Activated CD4-positive, alpha-beta memory T cell treated with anti-CD3 and anti-CD28 coated beads for 36 hours (primary cell): ENCODE measurements around the gene NDUFA13. TPM values are rescaled to one million over a fixed set of nuclear protein-coding genes. Genes with fewer than 3 reads are reported as not detected.

Experiments used
- CTCF ChIA-PET: fragments of 350-600 bp; sonication (Branson Sonifier 250); formaldehyde crosslinking; loops from one replicate; lab custom pipeline; 2021; ENCODE audit warnings: antibody characterized with exemption, inconsistent platforms; lab: Charles Lee
- POLR2A ChIA-PET: fragments of 350-600 bp; sonication (Branson Sonifier 250); formaldehyde crosslinking; loops from one replicate; lab custom pipeline; 2021; ENCODE audit warnings: antibody characterized with exemption; lab: Charles Lee
- DNase-seq: peaks from one replicate; pipeline ENCODE4 v3.0.0-alpha.2; 2020
- H3K27ac Mint-ChIP-seq: one replicate; pipeline ENCODE4 v1.8.0; 2021; ENCODE audit warnings: mixed read lengths
- H3K27me3 Mint-ChIP-seq: one replicate; pipeline ENCODE4 v1.8.0; 2021; ENCODE audit warnings: mixed read lengths
- H3K36me3 Mint-ChIP-seq: one replicate; pipeline ENCODE4 v1.8.0; 2021; ENCODE audit warnings: mixed read lengths
- H3K4me1 Mint-ChIP-seq: one replicate; pipeline ENCODE4 v1.8.0; 2021; ENCODE audit warnings: low read depth, mixed read lengths
- H3K4me3 Mint-ChIP-seq: one replicate; pipeline ENCODE4 v1.8.0; 2021; ENCODE audit warnings: mild to moderate bottlenecking, mixed read lengths
- H3K9me3 Mint-ChIP-seq: one replicate; pipeline ENCODE4 v1.8.0; 2021; ENCODE audit warnings: mixed read lengths
- intact Hi-C: fragments of 100-400 bp; cut with micrococcal nuclease; formaldehyde crosslinking; loops from one replicate; pipeline ENCODE4 v1.15.1; 2023
- total RNA-seq, 2 experiments: library from RNA; stranded (reverse); gene quantifications; one replicate each; pipeline ENCODE4 v1.2.3, GENCODE V29; 2021

Gene NDUFA13
- total RNA-seq, 2 experiments from 2014 or later: 365 to 374 TPM

- Mint-ChIP-seq H3K4me3 (no peak overlapping the region), H3K27ac (no peak overlapping the region), H3K4me1 (peaks cover 8% of the 10 kb centered on the region), H3K36me3 (peaks cover 3% of the 10 kb centered on the region), H3K27me3 (no peaks in the 10 kb centered on the region), H3K9me3 (no peaks in the 10 kb centered on the region)
- ChIA-PET POLR2A (no interaction called here), CTCF (interaction anchor here (0.7 to 4.5 kb wide), 5 partner anchors 24 to 115 kb away, joined by 3 to 98 read pairs (median 4); partner anchors contain the start of gene GMIP)
- no peak for DNase-seq
- intact Hi-C loops: no loop called here
Observed at GRCh38 chr19:19530423-19530804, 14.4 kb downstream of the NDUFA13 start.

- DNase-seq: no peak
- Mint-ChIP-seq H3K4me3 (no peak overlapping the region), H3K9me3 (no peaks in the 10 kb centered on the region), H3K36me3 (peaks cover 3% of the 10 kb centered on the region), H3K4me1 (peaks cover 8% of the 10 kb centered on the region), H3K27me3 (no peaks in the 10 kb centered on the region), H3K27ac (no peak overlapping the region)
- POLR2A ChIA-PET: interaction anchor here (1.2 kb wide), 1 partner anchor 115 kb away, joined by 4 read pairs; no protein-coding TSS in a partner anchor
- intact Hi-C loops: no loop called here
- CTCF ChIA-PET: interaction anchor here (0.6 to 4.5 kb wide), 11 partner anchors 10 to 363 kb away, joined by 3 to 98 read pairs (median 4); partner anchors contain the start of gene GMIP
Observed at GRCh38 chr19:19530889-19531288, 14.9 kb downstream of the NDUFA13 start.

GRCh38 chr19:19531951-19532805 is 16.2 kb downstream of the NDUFA13 start:
- POLR2A ChIA-PET: interaction anchor here (0.9 to 2.0 kb wide), 4 partner anchors 16 to 130 kb away, joined by 3 to 8 read pairs (median 6); partner anchors contain the start of genes GMIP, NDUFA13 and TSSK6
- Mint-ChIP-seq H3K9me3 (no peaks in the 10 kb centered on the region), H3K4me1 (peaks cover 11% of the 10 kb centered on the region), H3K4me3 (no peak overlapping the region), H3K27ac (no peak overlapping the region), H3K36me3 (peaks cover 3% of the 10 kb centered on the region), H3K27me3 (no peaks in the 10 kb centered on the region)
- peak; percentile 89 for DNase-seq
- CTCF ChIA-PET: interaction anchor here (0.6 to 4.5 kb wide), 47 partner anchors 9 to 427 kb away, joined by 3 to 98 read pairs (median 5); partner anchors contain the start of genes ATP13A1, GMIP, LPAR2 and NDUFA13
- intact Hi-C loops: loop anchor here (1.0 kb wide), 2 partner anchors 112 to 427 kb away; no protein-coding TSS in a partner anchor

GRCh38 chr19:19532806-19533701 is 17.0 kb downstream of the NDUFA13 start:
- ChIA-PET POLR2A (interaction anchor here (0.9 to 2.0 kb wide), 3 partner anchors 17 to 129 kb away, joined by 3 to 8 read pairs (median 8); partner anchors contain the start of genes GMIP, NDUFA13 and TSSK6), CTCF (interaction anchor here (0.7 to 4.5 kb wide), 41 partner anchors 8 to 426 kb away, joined by 3 to 98 read pairs (median 5); partner anchors contain the start of genes ATP13A1, GMIP, LPAR2 and NDUFA13)
- peaks cover 3% of the 10 kb centered on the region for H3K36me3 Mint-ChIP-seq
- no peak overlapping the region for H3K27ac Mint-ChIP-seq
- DNase-seq: no peak
- no peak overlapping the region for H3K4me3 Mint-ChIP-seq
- peaks cover 13% of the 10 kb centered on the region for H3K4me1 Mint-ChIP-seq
- H3K27me3 Mint-ChIP-seq: no peaks in the 10 kb centered on the region
- intact Hi-C loops: loop anchor here (1.0 kb wide), 2 partner anchors 111 to 426 kb away; no protein-coding TSS in a partner anchor
- no peaks in the 10 kb centered on the region for H3K9me3 Mint-ChIP-seq

GRCh38 chr19:19533841-19534240 is 17.8 kb downstream of the NDUFA13 start:
- CTCF ChIA-PET: interaction anchor here (2.7 kb wide), 1 partner anchor 110 kb away, joined by 13 read pairs; the partner anchor contains the start of gene GMIP
- no peak overlapping the region for H3K4me3 Mint-ChIP-seq

GRCh38 chr19:19534556-19535265 is 18.7 kb downstream of the NDUFA13 start:
- Mint-ChIP-seq H3K9me3 (no peaks in the 10 kb centered on the region), H3K4me3 (no peak overlapping the region), H3K36me3 (peaks cover 2% of the 10 kb centered on the region), H3K4me1 (peaks cover 22% of the 10 kb centered on the region), H3K27ac (no peak overlapping the region), H3K27me3 (peaks cover 5% of the 10 kb centered on the region)
- POLR2A ChIA-PET: interaction anchor here (1.0 kb wide), 1 partner anchor 133 kb away, joined by 3 read pairs; the partner anchor contains the start of gene ZNF101
- intact Hi-C loops: no loop called here
- DNase-seq: no peak
- CTCF ChIA-PET: interaction anchor here (0.8 to 2.7 kb wide), 3 partner anchors 19 to 109 kb away, joined by 3 to 13 read pairs (median 4); partner anchors contain the start of gene GMIP

More at GRCh38 chr19:19533841-19534240, 17.8 kb downstream of the NDUFA13 start:
- Mint-ChIP-seq H3K27me3 (peaks cover 4% of the 10 kb centered on the region), H3K4me1 (peaks cover 18% of the 10 kb centered on the region), H3K9me3 (no peaks in the 10 kb centered on the region), H3K27ac (no peak overlapping the region), H3K36me3 (peaks cover 3% of the 10 kb centered on the region)
- no peak for DNase-seq
- intact Hi-C loops: no loop called here
- POLR2A ChIA-PET: no interaction called here

GRCh38 chr19:19535311-19536191 is 19.5 kb downstream of the NDUFA13 start:
- H3K36me3 Mint-ChIP-seq: peaks cover 2% of the 10 kb centered on the region
- ChIA-PET POLR2A (interaction anchor here (1.0 kb wide), 1 partner anchor 133 kb away, joined by 3 read pairs; the partner anchor contains the start of gene ZNF101), CTCF (interaction anchor here (0.8 to 2.7 kb wide), 4 partner anchors 19 to 108 kb away, joined by 3 to 13 read pairs (median 4); partner anchors contain the start of gene GMIP)
- intact Hi-C loops: no loop called here
- no peak for DNase-seq
- no peak overlapping the region for H3K27ac Mint-ChIP-seq
- peaks cover 23% of the 10 kb centered on the region for H3K4me1 Mint-ChIP-seq
- no peaks in the 10 kb centered on the region for H3K9me3 Mint-ChIP-seq
- H3K27me3 Mint-ChIP-seq: peaks cover 5% of the 10 kb centered on the region
- H3K4me3 Mint-ChIP-seq: no peak overlapping the region

- ChIA-PET CTCF (no interaction called here), POLR2A (no interaction called here)
- Mint-ChIP-seq H3K4me1 (peaks cover 31% of the 10 kb centered on the region), H3K4me3 (peak overlapping the region; percentile 39), H3K27ac (peak overlapping the region; percentile 19), H3K36me3 (no peaks in the 10 kb centered on the region), H3K9me3 (no peaks in the 10 kb centered on the region), H3K27me3 (peaks cover 5% of the 10 kb centered on the region)
- intact Hi-C loops: no loop called here
- DNase-seq: peak; percentile 32
Observed at GRCh38 chr19:19537075-19538048, 21.3 kb downstream of the NDUFA13 start.

GRCh38 chr19:19538061-19538784 is 22.2 kb downstream of the NDUFA13 start, which contains the start of gene CILP2:
CILP2 (plus strand) TSS chr19:19538265; CDS start chr19:19538350, 85 bp downstream.
- Mint-ChIP-seq H3K27ac (peak within 1 kb of the TSS; percentile 19), H3K4me1 (peaks cover 26% of the 10 kb centered on the region), H3K36me3 (no peaks in the 10 kb centered on the region), H3K27me3 (peaks cover 5% of the 10 kb centered on the region), H3K9me3 (no peaks in the 10 kb centered on the region), H3K4me3 (peak within 1 kb of the TSS; percentile 39)
- DNase-seq: peak; percentile 51
- CTCF ChIA-PET: interaction anchor here (1.2 to 3.3 kb wide), 2 partner anchors 15 to 106 kb away, joined by 6 to 35 read pairs; partner anchors contain the start of gene GMIP
- POLR2A ChIA-PET: no interaction called here
- intact Hi-C loops: no loop called here
